Body of pancreas (tissue), 4 donors: ENCODE results near the gene PNMA8B. TPM values are rescaled to one million over a fixed set of nuclear protein-coding genes. Genes with fewer than 3 reads are reported as not detected.

ENCODE experiments used
- ATAC-seq: fragments of 150-250 bp; one replicate; pipeline ENCODE4 v1.9.1; 2016
- DNase-seq, 4 donors: peaks; one replicate each; pipeline ENCODE4 v3.0.0-alpha.2; 2019
- H3K27ac ChIP-seq, 4 donors: fragments of 200-600 bp; sonication (generic); 1 replicate in 3 of 4; 2 replicates in 1 of 4; pipeline versions ENCODE4 v1.5.1 to v1.6.1; 2016 to 2019; ENCODE audit warnings: mild to moderate bottlenecking in 1 of 4, mixed read lengths in 1 of 4, moderate library complexity in 1 of 4
- H3K27me3 ChIP-seq, 2 donors: fragments of 200-600 bp; sonication (generic); one replicate each; pipeline ENCODE4 v1.6.0; 2016; ENCODE audit warnings: mild to moderate bottlenecking in 1 of 2
- H3K36me3 ChIP-seq, 2 donors: fragments of 200-600 bp; sonication (generic); replicated peaks in 1 of 2; 2 replicates each; pipeline ENCODE4 v1.5.1; 2016; ENCODE audit warnings: low read depth in 2 of 2; ENCODE audit not compliant: insufficient read depth in 1 of 2
- H3K4me1 ChIP-seq: fragments of 200-600 bp; sonication (generic); one replicate; pipeline ENCODE4 v1.6.0; 2016
- H3K4me3 ChIP-seq, 2 donors: fragments of 200-600 bp; sonication (generic); 1 replicate in 1 of 2; 2 replicates in 1 of 2; pipeline ENCODE4 v1.5.1; 2016 to 2019
- H3K9me3 ChIP-seq, 3 donors: fragments of 200-600 bp; sonication (generic); 1 replicate in 2 of 3; 2 replicates in 1 of 3; pipeline ENCODE4 v1.5.1; 2016
- POLR2A ChIP-seq, 3 donors: fragments of 450-650 bp; IDR thresholded peaks; one replicate each; pipeline ENCODE4 v1.6.1; 2016; ENCODE audit warnings: antibody characterized with exemption in 3 of 3, mild to moderate bottlenecking in 2 of 3
- whole genome bisulfite sequencing, 2 donors: methylation state at CpG; one replicate each; pipeline ENCODE4 v1.1.5; 2017; 5-methylcytosine and 5-hydroxymethylcytosine counted together
- intact Hi-C: fragments of 100-400 bp; cut with DNase I; formaldehyde crosslinking; loops from one replicate; pipeline ENCODE4 v1.15.1; 2023
- total RNA-seq, 2 donors: library from RNA; depleted of rRNA; stranded (reverse); fragments of >200 nt; gene quantifications; one replicate each; pipeline ENCODE4 v1.1.0, GENCODE V29; 2016
- TF ChIP-seq, protein P1 (sequence below), 7 experiments: fragments of 450-650 bp in 4 of 7; fragments of 200-600 bp in 3 of 7; sonication (generic) in 3 of 7; IDR thresholded peaks; one replicate each; pipeline ENCODE4 v1.5.1; 2016 to 2019; ENCODE audit warnings: antibody characterized with exemption in 7 of 7

PNMA8B gene
- total RNA-seq, 2 donors from 2014 or later: 2.1 to 2.6 TPM

GRCh38 chr19:46456930-46457329 is 38.7 kb downstream of the PNMA8B start:
- Histone ChIP-seq H3K27ac (no peak overlapping the region), H3K4me3 (no peak overlapping the region), H3K27me3 (no peaks in the 10 kb centered on the region), H3K36me3 (no peaks in the 10 kb centered on the region), H3K4me1 (peaks cover 4% of the 10 kb centered on the region), H3K9me3 (no peaks in the 10 kb centered on the region)
- intact Hi-C loops: no loop called here
- DNase-seq: no peak
- WGBS, 2 donors: 92 to 94% methylated on average over 5 of the region's 5 CpGs
- TF ChIP-seq POLR2A (IDR thresholded peaks at IDR 0.05): no peak
- TF ChIP-seq, protein P1, sequence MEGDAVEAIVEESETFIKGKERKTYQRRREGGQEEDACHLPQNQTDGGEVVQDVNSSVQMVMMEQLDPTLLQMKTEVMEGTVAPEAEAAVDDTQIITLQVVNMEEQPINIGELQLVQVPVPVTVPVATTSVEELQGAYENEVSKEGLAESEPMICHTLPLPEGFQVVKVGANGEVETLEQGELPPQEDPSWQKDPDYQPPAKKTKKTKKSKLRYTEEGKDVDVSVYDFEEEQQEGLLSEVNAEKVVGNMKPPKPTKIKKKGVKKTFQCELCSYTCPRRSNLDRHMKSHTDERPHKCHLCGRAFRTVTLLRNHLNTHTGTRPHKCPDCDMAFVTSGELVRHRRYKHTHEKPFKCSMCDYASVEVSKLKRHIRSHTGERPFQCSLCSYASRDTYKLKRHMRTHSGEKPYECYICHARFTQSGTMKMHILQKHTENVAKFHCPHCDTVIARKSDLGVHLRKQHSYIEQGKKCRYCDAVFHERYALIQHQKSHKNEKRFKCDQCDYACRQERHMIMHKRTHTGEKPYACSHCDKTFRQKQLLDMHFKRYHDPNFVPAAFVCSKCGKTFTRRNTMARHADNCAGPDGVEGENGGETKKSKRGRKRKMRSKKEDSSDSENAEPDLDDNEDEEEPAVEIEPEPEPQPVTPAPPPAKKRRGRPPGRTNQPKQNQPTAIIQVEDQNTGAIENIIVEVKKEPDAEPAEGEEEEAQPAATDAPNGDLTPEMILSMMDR (IDR thresholded peaks at IDR 0.05): no peak
- no peak for ATAC-seq

DNA sequence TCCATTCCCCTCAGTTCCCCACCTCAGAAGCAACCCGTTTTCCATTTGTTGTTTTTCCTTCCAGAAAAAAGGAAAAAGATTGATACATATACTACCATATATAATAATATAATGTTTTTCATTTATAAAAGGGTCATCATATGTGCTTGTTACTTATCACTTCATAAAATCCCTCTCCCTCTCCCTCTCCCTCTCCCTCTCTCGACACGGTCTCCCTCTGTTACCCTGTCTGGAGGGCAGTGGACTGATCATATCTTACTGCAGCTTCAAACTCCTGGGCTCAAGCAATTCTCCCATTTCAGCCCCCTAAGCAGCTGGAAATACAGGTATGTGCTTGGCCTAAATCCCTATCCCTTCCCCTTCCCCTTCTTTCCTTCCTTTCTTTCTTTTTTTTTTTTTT is 41.4 kb downstream of the PNMA8B start:
- H3K4me1 ChIP-seq: peaks cover 17% of the 10 kb centered on the region
- intact Hi-C loops: no loop called here
- WGBS, 2 donors: 64 to 69% methylated on average over 3 of the region's 3 CpGs
- H3K27ac ChIP-seq: no peak overlapping the region
- no peak for DNase-seq
- ATAC-seq: no peak
- H3K9me3 ChIP-seq: no peaks in the 10 kb centered on the region
- H3K27me3 ChIP-seq: no peaks in the 10 kb centered on the region
- no peak overlapping the region for H3K4me3 ChIP-seq
- TF ChIP-seq POLR2A (IDR thresholded peaks at IDR 0.05): no peak
- TF ChIP-seq, protein P1 (IDR thresholded peaks at IDR 0.05): no peak
- no peaks in the 10 kb centered on the region for H3K36me3 ChIP-seq

DNA sequence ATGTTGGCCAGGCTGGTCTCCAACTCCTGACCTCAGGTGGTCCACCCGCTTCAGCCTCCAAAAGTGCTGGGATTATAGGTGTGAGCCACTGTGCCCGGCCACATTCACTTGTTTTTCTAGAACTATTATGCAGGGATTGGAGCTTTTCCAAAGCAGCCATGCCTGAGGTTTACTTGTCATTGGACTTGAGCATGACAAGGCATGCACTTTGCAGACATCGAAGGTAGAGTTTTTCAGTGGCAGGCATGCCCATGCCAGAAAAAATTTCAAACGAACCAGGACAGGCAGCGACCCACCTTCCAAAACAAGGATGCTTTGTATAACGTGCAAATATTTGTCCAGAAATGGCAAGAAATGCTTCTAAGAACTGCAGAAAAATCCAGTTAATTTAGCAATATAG is 42.0 kb downstream of the PNMA8B start:
- intact Hi-C loops: no loop called here
- TF ChIP-seq POLR2A (IDR thresholded peaks at IDR 0.05): no peak
- TF ChIP-seq, protein P1 (IDR thresholded peaks at IDR 0.05): no peak
- Histone ChIP-seq H3K9me3 (no peaks in the 10 kb centered on the region), H3K4me1 (peaks cover 17% of the 10 kb centered on the region), H3K27me3 (no peaks in the 10 kb centered on the region), H3K4me3 (no peak overlapping the region), H3K27ac (no peak overlapping the region), H3K36me3 (no peaks in the 10 kb centered on the region)
- DNase-seq (no peak), ATAC-seq (no peak)
- 73% methylated on average over 6 of the region's 6 CpGs for WGBS, 2 donors

DNA sequence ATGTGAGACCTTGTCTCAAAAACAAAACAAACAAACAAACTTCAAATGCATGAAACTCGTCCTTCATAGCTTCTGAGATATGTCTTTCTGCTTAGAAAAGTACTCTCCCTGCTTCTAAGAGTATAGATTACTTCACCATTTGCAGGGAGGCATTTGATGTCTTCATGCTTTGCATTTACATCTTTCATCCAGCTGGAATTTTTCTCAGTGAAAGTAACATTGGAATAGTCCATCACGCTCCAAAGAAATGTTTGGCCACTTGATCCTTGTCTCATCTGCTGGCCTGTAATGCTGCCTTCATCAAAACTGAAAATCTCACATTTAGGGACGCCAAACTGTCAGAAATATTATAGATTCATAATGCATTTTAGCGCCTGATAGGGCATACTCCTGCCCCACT is 43.5 kb downstream of the PNMA8B start:
- Histone ChIP-seq H3K4me3 (no peak overlapping the region), H3K9me3 (no peaks in the 10 kb centered on the region), H3K27me3 (no peaks in the 10 kb centered on the region), H3K36me3 (no peaks in the 10 kb centered on the region), H3K4me1 (peaks cover 17% of the 10 kb centered on the region), H3K27ac (no peak overlapping the region)
- intact Hi-C loops: no loop called here
- TF ChIP-seq POLR2A (IDR thresholded peaks at IDR 0.05): no peak
- TF ChIP-seq, protein P1 (IDR thresholded peaks at IDR 0.05): no peak
- DNase-seq: no peak
- WGBS, 2 donors: 21 to 29% methylated on average over 4 of the region's 4 CpGs
- no peak for ATAC-seq

DNA sequence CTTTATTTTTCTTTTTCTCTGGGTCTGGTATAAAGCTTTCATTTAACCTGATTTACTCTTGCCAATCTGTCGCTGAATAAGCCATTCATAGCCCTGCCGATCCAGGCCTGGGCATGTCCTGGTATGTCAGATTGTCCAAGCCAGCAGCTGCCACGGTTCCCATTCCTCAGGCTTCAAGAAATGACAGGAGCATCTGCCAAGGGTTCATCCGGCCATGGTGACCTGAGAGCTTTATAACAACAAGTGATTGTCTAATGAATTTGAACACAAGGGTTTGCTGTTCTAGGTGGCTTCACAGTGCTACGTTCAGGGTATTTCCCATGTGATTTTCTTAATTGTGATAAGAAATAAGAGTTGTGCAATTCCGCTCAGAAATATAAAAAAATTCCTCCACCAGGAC is 44.3 kb downstream of the PNMA8B start:
- no peaks in the 10 kb centered on the region for H3K9me3 ChIP-seq
- DNase-seq: no peak
- TF ChIP-seq, protein P1 (IDR thresholded peaks at IDR 0.05): no peak
- TF ChIP-seq POLR2A (IDR thresholded peaks at IDR 0.05): no peak
- H3K4me1 ChIP-seq: peaks cover 17% of the 10 kb centered on the region
- WGBS, 2 donors: 41 to 77% methylated on average over 6 of the region's 6 CpGs
- H3K4me3 ChIP-seq: no peak overlapping the region
- no peaks in the 10 kb centered on the region for H3K36me3 ChIP-seq
- ATAC-seq: no peak
- no peak overlapping the region for H3K27ac ChIP-seq
- intact Hi-C loops: no loop called here
- no peaks in the 10 kb centered on the region for H3K27me3 ChIP-seq
